A549 (cell line): ENCODE results near the gene MEG3. TPM values are rescaled to one million over a fixed set of nuclear protein-coding genes. Genes with fewer than 3 reads are reported as not detected.

Experiments
- ATAC-seq, 2 experiments: fragments of 200-7000 bp in 1 of 2; fragments of >200 bp in 1 of 2; cut with Nextera tagmentation in 1 of 2; cut with Tn5 transposase in 1 of 2; 3 replicates each; pipeline versions ENCODE4 v1.8.0 to v1.9.1; 2018 to 2020; ENCODE audit warnings: mild to moderate bottlenecking in 1 of 2, moderate library complexity in 1 of 2
- CTCF ChIA-PET: fragments of 300-600 bp; sonication (Branson Sonifier 250); formaldehyde crosslinking; extraction: SDS; loops from one replicate; lab custom pipeline; 2021; ENCODE audit warnings: antibody characterized with exemption, inconsistent platforms; lab: Yijun Ruan, JAX
- POLR2A ChIA-PET: fragments of 350-600 bp; formaldehyde crosslinking; extraction: SDS; loops from one replicate; lab custom pipeline; 2021; ENCODE audit warnings: antibody characterized with exemption, inconsistent platforms; lab: Yijun Ruan, JAX
- DNase-seq, 2 experiments: peaks; one replicate each; pipeline versions ENCODE4 v3.0.0 to v3.0.0-alpha.2; 2011 to 2016; ENCODE audit warnings: low read depth in 1 of 2, low spot score in 1 of 2
- FAIRE-seq: peaks from 2 replicates; lab custom pipeline; 2011; peaks lifted over from hg19 to GRCh38; lab: Jason Lieb, UNC
- H3K27ac ChIP-seq, 2 experiments: fragments of >200 bp; sonication (Bioruptor Twin); formaldehyde crosslinking; 3 replicates each; pipeline ENCODE4 v1.5.1; 2016 to 2017
- H3K4me1 ChIP-seq: fragments of >200 bp; sonication (Bioruptor Twin); formaldehyde crosslinking; 3 replicates; pipeline ENCODE4 v1.6.1; 2016
- H3K4me2 ChIP-seq: fragments of >200 bp; sonication (Bioruptor Twin); formaldehyde crosslinking; 3 replicates; pipeline ENCODE4 v1.6.1; 2016
- H3K4me3 ChIP-seq: fragments of >200 bp; sonication (Bioruptor Twin); formaldehyde crosslinking; 3 replicates; pipeline ENCODE4 v1.5.1; 2016
- H3K9me3 ChIP-seq: fragments of >200 bp; sonication (Bioruptor Twin); formaldehyde crosslinking; 3 replicates; pipeline ENCODE4 v1.6.1; 2016
- CEBPB ChIP-seq, 2 experiments: fragments of >200 bp in 1 of 2; sonication (Bioruptor Twin) in 1 of 2; formaldehyde crosslinking in 1 of 2; IDR thresholded peaks; 2 replicates each; pipeline ENCODE4 v1.6.1; 2012 to 2016
- CHD2 ChIP-seq: fragments of 150-350 bp; IDR thresholded peaks from 2 replicates; pipeline ENCODE4 v1.6.1; 2014; ENCODE audit warnings: low read length; ENCODE audit not compliant: partially characterized antibody
- CHD4 ChIP-seq: fragments of 200-600 bp; sonication (generic); IDR thresholded peaks from 2 replicates; pipeline ENCODE4 v1.6.1; 2016; ENCODE audit warnings: antibody characterized with exemption, mild to moderate bottlenecking, borderline replicate concordance
- EHMT2 ChIP-seq: fragments of 200-600 bp; sonication (generic); IDR thresholded peaks from 2 replicates; pipeline ENCODE4 v1.6.1; 2016; ENCODE audit warnings: antibody characterized with exemption, low read depth, mild to moderate bottlenecking, moderate library complexity
- ESRRA ChIP-seq: fragments of 150-350 bp; IDR thresholded peaks from 2 replicates; pipeline ENCODE4 v1.6.1; 2014; ENCODE audit warnings: mild to moderate bottlenecking, low read length, borderline replicate concordance
- HEYL ChIP-seq: fragments of 250-450 bp; sonication (Bioruptor Pico); IDR thresholded peaks from 2 replicates; pipeline ENCODE4 v1.8.0; 2021; ENCODE audit warnings: mild to moderate bottlenecking, moderate library complexity
- HOXA7 ChIP-seq: fragments of 250-450 bp; sonication (Bioruptor Pico); IDR thresholded peaks from 2 replicates; pipeline ENCODE4 v1.5.0; 2020; ENCODE audit warnings: mild to moderate bottlenecking, moderate library complexity
- HOXB5 ChIP-seq: fragments of 250-450 bp; sonication (Bioruptor Pico); IDR thresholded peaks from 2 replicates; pipeline ENCODE4 v1.5.0; 2020; ENCODE audit warnings: mild to moderate bottlenecking, moderate library complexity
- KDM1A ChIP-seq: fragments of 200-600 bp; sonication (generic); IDR thresholded peaks from 2 replicates; pipeline ENCODE4 v1.6.1; 2016; ENCODE audit warnings: low read depth, mild to moderate bottlenecking
- KDM5A ChIP-seq: fragments of 200-600 bp; sonication (generic); IDR thresholded peaks from 2 replicates; pipeline ENCODE4 v1.6.1; 2016; ENCODE audit warnings: antibody characterized with exemption, mild to moderate bottlenecking
- MAFK ChIP-seq: fragments of 450-650 bp; IDR thresholded peaks from 2 replicates; pipeline ENCODE4 v1.6.1; 2014; ENCODE audit not compliant: partially characterized antibody
- NPAS2 ChIP-seq: fragments of 250-450 bp; sonication (Bioruptor Pico); IDR thresholded peaks from 2 replicates; pipeline ENCODE4 v1.8.0; 2022; ENCODE audit warnings: mild to moderate bottlenecking, moderate library complexity, borderline replicate concordance
- PHF8 ChIP-seq: fragments of 200-600 bp; sonication (generic); IDR thresholded peaks from 2 replicates; pipeline ENCODE4 v1.6.1; 2016; ENCODE audit warnings: low read depth, mild to moderate bottlenecking, antibody characterized with exemption, moderate library complexity, borderline replicate concordance
- POLR2AphosphoS2 ChIP-seq: conservative IDR thresholded peaks from 2 replicates; pipeline ENCODE4 v1.6.1; 2012; ENCODE audit warnings: low read length, improper control_type of control experiment, inconsistent platforms
- RAD21 ChIP-seq, 2 experiments: fragments of >200 bp in 1 of 2; sonication (Bioruptor Twin) in 1 of 2; formaldehyde crosslinking in 1 of 2; IDR thresholded peaks in 1 of 2; conservative IDR thresholded peaks in 1 of 2; 2 replicates in 1 of 2; 3 replicates in 1 of 2; pipeline ENCODE4 v1.6.1; 2012 to 2018; ENCODE audit warnings: inconsistent platforms in 1 of 2
- RCOR1 ChIP-seq: fragments of 150-350 bp; IDR thresholded peaks from 2 replicates; pipeline ENCODE4 v1.6.1; 2014; ENCODE audit warnings: antibody characterized with exemption, low read length, low read depth
- SMC3 ChIP-seq: fragments of >200 bp; sonication (Bioruptor Twin); formaldehyde crosslinking; IDR thresholded peaks from 3 replicates; pipeline ENCODE4 v1.6.1; 2018; ENCODE audit warnings: inconsistent platforms
- TFCP2L1 ChIP-seq: fragments of 250-450 bp; sonication (Bioruptor Pico); IDR thresholded peaks from 2 replicates; pipeline ENCODE4 v1.5.0; 2021; ENCODE audit warnings: mild to moderate bottlenecking
- ZFP36 ChIP-seq: fragments of 450-650 bp; IDR thresholded peaks from 2 replicates; pipeline ENCODE4 v1.6.1; 2014; ENCODE audit warnings: borderline replicate concordance; ENCODE audit not compliant: partially characterized antibody
- ZNF302 ChIP-seq: fragments of 250-450 bp; sonication (Bioruptor Pico); IDR thresholded peaks from 2 replicates; pipeline ENCODE4 v1.9.0; 2021; ENCODE audit warnings: inconsistent platforms, mild to moderate bottlenecking, moderate library complexity
- WGBS: methylation state at CpG from one replicate; pipeline ENCODE4 v1.1.6; 2017; ENCODE audit errors: missing lambda C conversion rate; 5-methylcytosine and 5-hydroxymethylcytosine counted together
- polyA plus RNA-seq, 4 experiments: library from polyadenylated mRNA; depleted of rRNA in 3 of 4; stranded (reverse); fragments of >200 nt; fragmentation: RNase III in 1 of 4; extraction: RNeasy Plus Mini Kit Qiagen cat#74134 plus additional on column Dnase treatment in 1 of 4; gene quantifications; 2 replicates in 3 of 4; 3 replicates in 1 of 4; pipeline ENCODE4 v1.2.3, GENCODE V29; 2011 to 2017
- TF ChIP-seq, protein P1 (sequence below): fragments of 150-350 bp; IDR thresholded peaks from 2 replicates; pipeline ENCODE4 v1.6.1; 2014; ENCODE audit warnings: low read depth, mild to moderate bottlenecking, low read length
- TF ChIP-seq, protein P2 (sequence below): IDR thresholded peaks from 2 replicates; pipeline ENCODE4 v1.6.1; 2012; ENCODE audit warnings: low read depth, borderline replicate concordance

Gene MEG3
- polyA plus RNA-seq, 2 of the 4 experiments (the other 2 are of a cell fraction): 27.0 to 56.7 TPM

DNA sequence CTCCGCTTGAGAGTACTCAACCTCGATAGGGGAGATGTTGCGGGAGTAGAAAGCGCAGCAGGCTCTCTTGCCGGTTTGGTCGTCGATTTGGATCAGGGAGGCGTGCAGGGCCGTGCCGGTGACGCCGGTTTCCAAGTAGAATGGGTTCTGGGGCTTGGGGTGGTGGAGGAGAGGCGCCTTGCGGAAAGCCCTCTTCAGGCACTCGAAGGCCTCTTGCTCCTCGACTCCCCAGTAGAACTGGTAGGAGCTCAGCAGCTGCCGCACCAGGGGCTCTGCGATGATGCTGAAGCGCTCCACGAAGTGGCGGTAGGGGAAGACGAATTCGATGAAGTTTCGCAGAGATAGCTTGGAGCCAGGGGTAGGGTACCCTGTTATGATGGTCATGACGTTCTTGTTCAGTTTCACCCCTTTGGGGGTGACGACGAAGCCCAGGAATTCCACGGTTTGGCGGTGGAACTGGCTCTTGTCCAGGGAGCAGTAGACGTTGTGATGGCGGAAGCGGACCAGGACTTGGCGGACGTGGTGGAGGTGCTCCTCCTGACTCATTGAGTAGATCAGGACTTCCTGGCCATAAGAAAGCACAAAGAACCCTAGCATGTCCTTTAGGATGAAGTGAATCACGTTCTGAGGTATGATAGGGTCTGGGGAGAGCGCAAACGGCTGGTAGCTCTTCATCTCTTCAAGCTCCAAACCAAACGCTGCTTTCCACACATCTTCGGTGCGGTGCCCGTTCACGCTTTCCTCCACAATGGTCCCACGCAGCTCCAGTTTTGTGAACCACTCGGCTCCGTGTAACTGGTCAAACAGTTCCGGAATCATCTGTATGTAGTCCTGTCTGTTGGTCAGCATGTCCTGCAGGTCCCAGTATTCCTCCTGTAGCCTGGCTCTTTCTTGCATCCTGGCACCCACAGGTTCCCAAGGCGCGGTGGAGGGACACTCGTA is 56.4 kb downstream of the MEG3 start:
- ATAC-seq (no peak), FAIRE-seq (no peak), DNase-seq (no peak)
- 86% methylated on average over 48 of the region's 49 CpGs for WGBS
- no peak for TF ChIP-seq HOXB5 (CRISPR knock-in tag)
- TF ChIP-seq KDM5A: no peak
- no peak for TF ChIP-seq CHD2
- no peak for TF ChIP-seq CEBPB (IDR thresholded peaks at IDR 0.05)
- TF ChIP-seq ZFP36: no peak
- no peak for TF ChIP-seq POLR2AphosphoS2
- TF ChIP-seq RAD21 (conservative IDR thresholded peaks at IDR 0.05 in 1 of 2, IDR thresholded peaks at IDR 0.05 in 1 of 2): no peak
- TF ChIP-seq HOXA7: no peak
- TF ChIP-seq HEYL (CRISPR knock-in tag): no peak
- no peak for TF ChIP-seq TFCP2L1
- TF ChIP-seq RCOR1: no peak
- no peak for TF ChIP-seq NPAS2 (CRISPR knock-in tag)
- no peak for TF ChIP-seq PHF8
- TF ChIP-seq MAFK: no peak
- TF ChIP-seq SMC3: no peak
- no peak for TF ChIP-seq CHD4
- TF ChIP-seq ESRRA: no peak
- TF ChIP-seq, protein P1, sequence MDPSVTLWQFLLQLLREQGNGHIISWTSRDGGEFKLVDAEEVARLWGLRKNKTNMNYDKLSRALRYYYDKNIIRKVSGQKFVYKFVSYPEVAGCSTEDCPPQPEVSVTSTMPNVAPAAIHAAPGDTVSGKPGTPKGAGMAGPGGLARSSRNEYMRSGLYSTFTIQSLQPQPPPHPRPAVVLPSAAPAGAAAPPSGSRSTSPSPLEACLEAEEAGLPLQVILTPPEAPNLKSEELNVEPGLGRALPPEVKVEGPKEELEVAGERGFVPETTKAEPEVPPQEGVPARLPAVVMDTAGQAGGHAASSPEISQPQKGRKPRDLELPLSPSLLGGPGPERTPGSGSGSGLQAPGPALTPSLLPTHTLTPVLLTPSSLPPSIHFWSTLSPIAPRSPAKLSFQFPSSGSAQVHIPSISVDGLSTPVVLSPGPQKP: no peak
- no peak for TF ChIP-seq KDM1A
- no peak for TF ChIP-seq EHMT2
- POLR2A ChIA-PET: no interaction called here
- Histone ChIP-seq H3K4me3 (no peak overlapping the region), H3K4me1 (no peaks in the 10 kb centered on the region), H3K27ac (no peak overlapping the region), H3K9me3 (no peaks in the 10 kb centered on the region), H3K4me2 (no peak overlapping the region)
- CTCF ChIA-PET: interaction anchor here (1.0 to 2.7 kb wide), 4 partner anchors 18 to 353 kb away, joined by 3 to 13 read pairs (median 4); no protein-coding TSS in a partner anchor

DNA sequence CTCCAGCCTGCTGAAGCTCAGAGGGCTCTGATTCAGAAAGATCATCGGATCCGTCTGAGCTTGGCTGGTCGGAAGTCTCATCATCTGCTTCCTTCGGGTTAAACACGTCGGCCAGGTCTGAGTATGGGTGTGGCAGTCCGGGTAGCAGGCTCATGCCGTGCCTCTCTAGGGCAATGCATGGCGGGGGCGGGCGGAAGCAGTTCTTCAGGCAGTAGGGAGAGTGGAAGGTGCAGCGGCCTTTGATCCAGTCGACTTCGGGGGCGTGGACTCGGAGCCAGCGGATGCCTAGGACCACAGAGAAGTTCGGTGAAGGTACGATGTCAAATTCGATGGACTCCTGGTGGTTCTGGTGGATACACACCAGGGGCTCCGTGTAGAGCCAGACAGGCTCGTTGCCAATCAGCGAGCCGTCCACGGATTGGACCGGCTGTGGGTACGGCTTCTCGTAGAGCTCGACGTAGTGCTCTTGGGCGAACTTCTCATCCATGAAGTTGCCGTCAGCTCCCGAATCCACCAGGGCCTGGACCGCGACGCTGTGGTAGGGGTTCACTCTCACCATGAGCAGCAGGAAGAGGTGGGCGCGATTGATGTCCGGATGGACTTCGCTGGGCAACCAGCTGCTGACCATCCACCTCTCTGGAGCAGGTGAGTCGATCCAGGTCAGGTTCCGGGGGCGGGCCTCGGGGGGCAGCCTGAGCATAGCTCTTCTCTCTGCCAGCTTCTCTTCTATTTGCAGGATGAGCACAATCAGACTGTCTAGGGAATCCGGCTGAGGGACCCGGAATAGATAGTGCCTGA is 57.3 kb downstream of the MEG3 start:
- 86% methylated on average over 44 of the region's 46 CpGs for WGBS

More for the DNA sequence above, 57.3 kb downstream of the MEG3 start:
- no peak overlapping the region for H3K4me2 ChIP-seq
- TF ChIP-seq ZNF302 (CRISPR knock-in tag) (no peak), HEYL (CRISPR knock-in tag) (no peak), HOXB5 (CRISPR knock-in tag) (no peak)
- TF ChIP-seq, protein P2, sequence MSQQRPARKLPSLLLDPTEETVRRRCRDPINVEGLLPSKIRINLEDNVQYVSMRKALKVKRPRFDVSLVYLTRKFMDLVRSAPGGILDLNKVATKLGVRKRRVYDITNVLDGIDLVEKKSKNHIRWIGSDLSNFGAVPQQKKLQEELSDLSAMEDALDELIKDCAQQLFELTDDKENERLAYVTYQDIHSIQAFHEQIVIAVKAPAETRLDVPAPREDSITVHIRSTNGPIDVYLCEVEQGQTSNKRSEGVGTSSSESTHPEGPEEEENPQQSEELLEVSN: no peak
- ChIA-PET CTCF (interaction anchor here (1.0 to 2.7 kb wide), 3 partner anchors 17 to 352 kb away, joined by 3 to 13 read pairs (median 3); no protein-coding TSS in a partner anchor), POLR2A (no interaction called here)
- H3K27ac ChIP-seq: no peak overlapping the region
- no peak for FAIRE-seq
- no peak overlapping the region for H3K4me3 ChIP-seq
- DNase-seq: no peak
- H3K4me1 ChIP-seq: no peaks in the 10 kb centered on the region
- H3K9me3 ChIP-seq: no peaks in the 10 kb centered on the region
- no peak for ATAC-seq
